Activated CD4-positive, alpha-beta T cell treated with anti-CD3 and anti-CD28 coated beads for 1 hour (primary cell): Measurements from ENCODE around the gene CNOT4.
"Not testable (repeated sequence)": the region's sequence is repeated elsewhere in the genome, so short reads cannot be mapped to it uniquely, and the experiment has no call there.

Experiments used
- DNase-seq: peaks from one replicate; pipeline ENCODE4 v3.0.0-alpha.2; 2020

Gene CNOT4

GRCh38 chr7:135359615-135360014 lies 150.3 kb downstream of the CNOT4 start:
- DNase-seq, result no peak

- DNase-seq, result no peak
Measured at GRCh38 chr7:135355377-135356048, 154.4 kb downstream of the CNOT4 start.

- no peak for DNase-seq
Measured at GRCh38 chr7:135353832-135354231, 156.1 kb downstream of the CNOT4 start.

GRCh38 chr7:135352285-135352684 lies 157.6 kb downstream of the CNOT4 start:
- no peak for DNase-seq

- DNase-seq, result not testable (repeated sequence)
Measured at GRCh38 chr7:135351070-135351469, 158.8 kb downstream of the CNOT4 start.

DNA sequence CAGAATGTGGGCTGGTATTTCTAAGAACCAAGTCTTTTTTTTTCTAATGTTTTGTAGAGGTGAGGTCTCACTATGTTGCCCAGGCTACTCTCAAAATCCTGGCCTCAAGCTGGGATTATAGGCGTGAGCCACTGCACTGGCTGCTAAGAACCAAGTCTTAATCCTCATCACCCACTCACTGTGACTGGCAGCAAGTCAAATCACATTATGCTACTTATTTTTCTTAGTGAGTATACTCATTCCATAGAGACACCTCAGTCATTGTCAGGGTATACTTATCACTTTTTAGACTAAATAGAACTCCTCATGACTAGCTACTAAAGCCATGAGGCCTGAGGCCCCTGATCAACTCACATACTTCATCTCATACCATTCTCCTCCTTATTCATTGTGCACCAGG lies 160.2 kb downstream of the CNOT4 start:
- DNase-seq, result no peak

DNA sequence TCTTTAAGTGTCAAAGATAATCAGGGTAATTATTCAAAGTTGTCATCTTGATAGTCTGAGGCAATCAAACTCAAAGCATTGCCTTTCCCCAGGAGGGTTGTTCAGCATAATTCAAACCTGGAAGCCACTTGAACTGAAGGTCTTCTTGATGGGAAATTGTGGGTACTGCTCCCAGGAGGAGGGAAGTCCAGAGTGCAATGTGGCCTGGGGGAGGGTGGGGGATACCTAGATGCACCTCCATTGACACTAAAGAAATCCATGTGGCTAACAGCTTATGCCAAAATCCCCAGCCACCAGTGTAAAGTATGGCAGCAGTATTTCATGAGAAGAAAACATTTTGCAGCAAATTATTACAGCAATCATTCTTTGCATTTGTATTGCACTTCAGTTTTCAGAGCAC lies 161.4 kb downstream of the CNOT4 start:
- no peak for DNase-seq

DNA sequence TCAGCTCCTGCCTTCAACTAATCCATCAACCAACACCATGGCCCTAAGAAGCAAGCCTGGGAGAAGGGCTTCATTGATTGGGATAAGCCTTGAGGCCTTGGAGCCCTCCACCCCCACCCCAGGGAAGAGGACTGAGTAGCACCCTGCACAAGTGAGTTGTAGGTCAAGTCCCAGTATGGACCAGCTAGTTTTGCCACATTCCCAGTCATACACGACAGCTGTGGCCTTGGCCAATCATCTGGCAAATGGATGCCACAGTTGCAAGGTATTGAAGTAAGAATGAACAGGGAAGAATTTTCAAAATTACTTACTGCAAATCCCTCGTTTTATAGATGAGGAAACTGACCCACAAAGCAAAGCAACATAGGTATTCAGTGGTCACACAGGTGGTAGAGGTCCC lies 166.5 kb downstream of the CNOT4 start:
- DNase-seq, result no peak

DNA sequence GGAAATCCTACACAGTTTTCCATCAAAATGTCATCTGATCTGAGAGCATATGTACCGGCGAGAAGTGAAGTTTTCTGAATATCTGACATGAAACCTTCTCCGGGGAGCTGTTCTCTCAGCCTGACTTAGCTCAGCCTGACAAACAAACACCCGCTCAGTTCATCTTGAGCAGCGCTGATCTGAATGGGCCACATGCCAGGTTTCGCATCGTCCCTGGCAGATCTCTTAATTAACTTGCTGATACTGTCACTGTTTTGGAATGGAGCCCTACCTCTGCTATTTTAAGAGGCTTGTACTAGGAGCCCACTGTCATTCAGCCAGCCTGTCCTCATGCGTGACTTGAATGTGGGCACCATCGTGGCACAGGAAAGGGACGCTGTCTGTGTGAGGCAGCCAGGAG lies 167.0 kb downstream of the CNOT4 start:
- no peak for DNase-seq

DNA sequence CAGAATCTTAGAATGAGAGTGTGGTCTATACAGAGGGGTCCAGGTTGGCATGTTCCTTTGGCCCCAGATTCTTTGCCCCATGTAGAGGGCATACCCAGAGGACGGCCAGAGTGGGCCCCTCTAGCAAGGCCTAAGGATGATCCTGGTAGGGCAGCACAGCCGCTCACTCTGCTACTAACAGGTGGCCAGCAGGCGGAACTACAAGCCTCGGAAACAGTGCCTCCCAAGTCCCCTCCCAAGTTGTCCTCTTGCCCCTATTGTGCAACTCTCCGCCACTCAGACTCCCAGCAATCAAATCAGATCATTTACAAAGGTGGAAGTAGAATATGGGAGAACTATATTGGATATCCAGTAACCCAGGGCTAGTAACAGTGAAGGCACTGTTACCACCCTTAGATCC lies 168.9 kb downstream of the CNOT4 start:
- no peak for DNase-seq

DNA sequence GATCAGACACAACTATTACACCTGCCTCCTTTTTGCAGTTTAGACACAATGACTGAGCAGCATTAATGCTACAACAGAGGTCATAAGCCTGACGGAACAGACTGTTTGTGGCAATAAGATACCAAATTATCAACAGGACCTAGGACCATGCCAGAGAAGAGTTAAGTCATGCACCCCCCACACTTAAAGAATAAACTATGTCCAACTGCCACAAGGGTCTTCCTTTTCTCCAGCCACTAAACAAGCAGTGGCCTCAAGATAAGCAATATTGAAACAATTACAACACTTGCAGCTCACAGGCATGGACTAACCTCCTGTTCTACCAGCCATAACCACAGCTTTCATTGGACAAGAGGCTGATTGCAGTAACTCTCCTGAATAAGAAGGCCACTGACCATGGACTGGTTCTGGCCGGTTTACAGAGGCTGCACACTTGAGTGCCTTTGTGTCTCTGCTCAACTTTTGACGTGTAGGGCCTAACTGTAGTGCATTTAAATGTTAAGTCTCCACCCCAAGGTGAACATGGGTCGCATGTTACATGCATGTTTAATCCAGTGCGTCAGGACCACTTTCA lies 171.8 kb downstream of the CNOT4 start:
- no peak for DNase-seq

DNA sequence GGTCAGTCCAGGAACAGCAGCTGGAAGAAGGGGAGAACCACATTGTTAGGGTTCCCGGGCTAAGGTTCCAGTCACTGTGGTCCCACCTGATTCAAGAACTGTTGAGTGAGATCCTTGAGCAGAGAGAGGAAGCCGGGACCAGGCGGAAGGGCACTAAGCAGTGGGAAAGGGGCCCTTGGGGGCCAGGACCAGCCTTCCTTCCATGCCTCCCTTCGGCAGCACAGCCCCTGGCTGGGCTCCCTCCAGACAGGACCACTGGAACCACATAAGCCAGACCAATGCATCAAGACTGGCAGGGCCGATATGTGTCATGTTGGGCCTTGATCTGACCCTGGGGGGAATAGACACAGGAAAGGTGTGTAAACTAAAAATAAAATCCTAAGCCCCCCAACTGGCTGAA lies 172.4 kb downstream of the CNOT4 start:
- no peak for DNase-seq

GRCh38 chr7:135335628-135336139 lies 174.2 kb downstream of the CNOT4 start:
- DNase-seq, result no peak

DNA sequence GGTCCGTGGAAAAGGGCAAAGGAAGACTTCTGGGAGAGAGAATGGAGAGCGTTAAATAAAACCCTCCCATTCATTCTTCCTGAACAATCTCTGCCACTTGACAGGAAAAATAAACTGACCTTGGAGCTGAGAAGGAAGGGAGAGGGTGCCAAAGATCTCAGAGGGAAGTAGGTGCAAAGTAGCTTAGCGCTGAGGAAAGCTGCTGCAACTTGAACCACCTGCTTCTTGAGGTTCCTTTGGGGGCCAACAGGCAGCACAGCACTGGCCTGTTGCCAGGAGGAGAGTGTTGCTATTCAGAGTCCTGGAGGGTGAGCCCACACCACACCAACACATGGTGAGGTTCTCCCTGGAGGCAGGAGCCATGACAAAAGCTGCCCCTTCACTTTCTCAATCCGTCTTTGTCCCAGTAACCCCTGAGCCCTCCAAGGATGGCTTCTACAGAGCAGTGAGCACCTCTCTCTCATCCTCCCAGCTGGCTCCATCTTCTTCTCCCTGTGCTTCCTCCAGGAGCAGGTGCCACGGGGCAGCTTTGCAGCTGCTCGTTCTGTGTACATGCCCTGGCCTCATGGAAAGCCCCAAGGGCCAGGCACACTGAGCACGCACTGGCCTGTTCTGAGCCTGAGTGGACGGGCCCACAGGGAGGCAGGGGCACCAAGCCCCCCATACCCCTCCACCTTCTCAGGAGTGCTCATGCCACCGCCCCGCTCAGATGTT lies 174.9 kb downstream of the CNOT4 start:
- no peak for DNase-seq

DNA sequence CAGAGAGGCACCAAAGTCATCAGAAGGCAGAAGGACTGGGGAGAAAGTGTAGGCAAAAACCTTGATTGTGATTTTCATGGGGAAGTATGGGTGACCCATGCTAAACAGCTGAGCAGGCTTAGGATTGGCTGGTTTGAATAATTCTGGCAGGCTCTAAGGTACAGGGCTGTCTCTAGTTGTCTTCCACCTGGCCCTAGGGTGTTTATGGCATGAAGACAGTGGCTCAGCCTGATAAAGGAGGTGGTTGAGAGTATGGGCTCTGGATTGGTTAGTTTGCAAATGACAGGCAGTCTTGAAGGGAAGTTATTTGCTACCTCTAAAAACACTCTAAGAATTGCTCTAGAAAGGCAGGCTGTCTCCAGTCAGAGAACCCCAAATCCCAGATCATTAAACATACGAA lies 176.0 kb downstream of the CNOT4 start:
- DNase-seq, result no peak

DNA sequence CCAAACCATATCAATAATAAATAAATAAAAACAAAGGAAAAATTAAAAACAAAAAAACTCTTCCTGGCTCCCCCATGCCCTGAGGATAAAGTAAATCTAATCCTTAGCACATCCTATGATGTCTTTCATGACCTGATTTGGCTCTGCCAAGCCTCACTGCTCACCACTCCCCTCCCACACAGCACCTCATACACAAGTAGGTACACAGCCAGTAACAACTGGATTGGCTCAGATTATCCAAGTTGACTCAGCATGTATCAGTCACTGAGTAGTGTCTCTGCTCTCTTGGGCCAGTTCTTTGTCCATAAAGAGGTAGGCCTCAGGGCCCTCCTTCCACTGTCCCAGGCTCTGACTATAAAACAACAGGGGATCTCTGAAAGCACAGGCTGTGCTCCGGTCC lies 176.7 kb downstream of the CNOT4 start:
- no peak for DNase-seq

- DNase-seq, result no peak
Measured at GRCh38 chr7:135330088-135330487, 179.8 kb downstream of the CNOT4 start.

- no peak for DNase-seq
Measured at GRCh38 chr7:135328526-135328925, 181.4 kb downstream of the CNOT4 start.

DNA sequence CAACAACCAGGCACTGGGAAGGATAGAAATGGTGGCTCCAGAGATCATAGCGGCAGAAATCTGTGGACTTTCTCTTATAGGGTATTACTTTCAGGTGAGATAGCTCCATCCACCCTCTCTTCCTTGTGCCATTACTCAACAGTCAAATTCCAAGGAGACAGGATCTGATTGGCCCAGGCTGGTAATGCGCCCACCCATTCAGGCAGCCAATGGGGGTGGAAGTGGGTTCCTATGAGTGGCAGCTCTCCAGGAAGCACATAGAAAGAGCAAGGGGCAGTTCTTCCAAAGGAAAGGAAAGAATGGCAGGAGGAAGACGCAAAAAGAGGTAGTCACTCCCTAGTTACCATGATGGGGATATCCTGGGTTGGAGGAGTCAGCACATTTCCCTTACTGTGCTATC lies 181.8 kb downstream of the CNOT4 start:
- no peak for DNase-seq

- DNase-seq, result no peak
Measured at GRCh38 chr7:135327458-135327857, 182.4 kb downstream of the CNOT4 start.

- DNase-seq, result no peak
Measured at GRCh38 chr7:135326636-135327280, 183.1 kb downstream of the CNOT4 start.

GRCh38 chr7:135322571-135323340 lies 187.1 kb downstream of the CNOT4 start:
- DNase-seq, result no peak

DNA sequence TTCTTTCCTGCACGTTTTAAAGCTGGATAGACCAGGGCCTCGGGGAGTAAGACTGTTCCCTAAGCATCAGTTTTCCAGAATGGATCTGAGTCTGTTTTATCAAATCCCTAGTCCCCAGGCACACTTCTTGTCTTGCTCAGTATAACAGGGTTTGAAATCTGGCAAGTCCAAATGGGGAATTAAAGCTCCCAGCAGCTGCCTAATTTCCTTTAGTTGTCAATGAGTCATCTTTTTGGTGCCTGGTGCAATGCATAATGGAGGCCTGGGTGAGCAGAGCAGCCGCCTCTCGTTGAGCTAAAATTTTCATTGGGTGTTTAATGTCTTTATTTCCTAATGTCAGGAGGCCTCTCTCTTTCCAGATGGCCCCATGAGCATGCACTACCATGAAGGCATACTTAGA lies 188.3 kb downstream of the CNOT4 start:
- no peak for DNase-seq
